ENCODE measurements around the gene PDS5A.

GRCh38 chr4:39947963-39948362 is 29.7 kb downstream of the PDS5A start:
- TF ChIP-seq CTCF (IDR thresholded peaks at IDR 0.05; ENCODE audit: low read depth, low read length, poor library complexity, severe bottlenecking) (no peak), EZH2phosphoT487 (IDR thresholded peaks at IDR 0.05; ENCODE audit: borderline replicate concordance, low read length) (no peak)
